ENCODE results near the gene MYOF. TPM values are rescaled to one million over a fixed set of nuclear protein-coding genes. Genes with fewer than 3 reads are reported as not detected.

The MYOF gene
- total and polyA plus RNA-seq, 4 donors, result 23.4 to 194 (median 82.2) TPM

DNA sequence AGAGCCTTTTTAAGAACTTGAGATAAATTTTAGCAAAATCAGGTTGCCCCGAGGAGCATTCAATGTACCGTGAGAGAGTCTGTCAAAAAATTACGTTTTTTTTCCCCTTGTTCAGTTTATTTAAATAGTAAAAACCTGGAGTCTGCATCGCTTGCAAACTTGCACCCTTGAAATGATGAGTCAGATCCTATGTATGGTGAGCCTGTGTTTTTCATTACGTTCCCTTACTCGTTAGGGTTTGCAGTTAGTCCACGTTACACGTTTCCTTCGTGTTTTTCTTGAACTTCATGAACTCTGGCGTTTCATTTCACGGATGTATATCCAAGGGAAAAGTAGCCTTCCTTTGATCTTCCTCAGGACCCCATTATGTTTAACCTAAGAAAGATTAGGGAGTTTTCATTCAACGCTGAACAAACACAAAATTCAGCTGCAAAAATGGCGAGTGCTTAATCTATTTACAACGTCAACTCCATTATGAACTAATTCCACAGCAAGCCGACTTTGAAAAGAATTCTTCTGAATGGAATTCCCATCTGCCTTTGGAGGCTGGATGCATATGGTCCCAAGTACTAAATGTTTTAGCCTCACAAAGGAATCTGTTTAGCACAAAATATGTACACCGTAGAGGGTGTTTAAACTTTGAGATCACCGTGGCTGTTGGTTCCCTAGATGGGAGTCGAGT, 182.4 kb downstream of the MYOF start:
- no peaks in the 10 kb centered on the region for H3K9me3 ChIP-seq (ENCODE audit: control insufficient read depth in 4 of 4, insufficient read depth in 3 of 4, low read length in 3 of 4)
- H3K27ac ChIP-seq (ENCODE audit: low read depth in 1 of 2, low read length in 1 of 2), result no peak overlapping the region
- 66 to 77% methylated on average over 18 of the region's 18 CpGs for WGBS, 2 donors
- no peaks in the 10 kb centered on the region for H3K36me3 ChIP-seq (ENCODE audit: control insufficient read depth in 4 of 4, insufficient read depth in 4 of 4, low read length in 4 of 4)
- DNase-seq, result peak in 2 of 3 donors; percentile 21 to 26
- H3K4me3 ChIP-seq, result no peak overlapping the region
- H3K27me3 ChIP-seq (ENCODE audit: control insufficient read depth in 3 of 3, insufficient read depth in 3 of 3, low read length in 2 of 3), result no peaks in the 10 kb centered on the region
- ATAC-seq (ENCODE audit: insufficient read depth, low FRiP score), result no peak
- H3K9ac ChIP-seq (ENCODE audit: insufficient read depth in 1 of 2, low read length in 2 of 2), result no peak overlapping the region
- H3K4me1 ChIP-seq (ENCODE audit: control insufficient read depth in 5 of 5, insufficient read depth in 5 of 5, low read length in 5 of 5), result no peaks in the 10 kb centered on the region
- TF ChIP-seq, protein P1, sequence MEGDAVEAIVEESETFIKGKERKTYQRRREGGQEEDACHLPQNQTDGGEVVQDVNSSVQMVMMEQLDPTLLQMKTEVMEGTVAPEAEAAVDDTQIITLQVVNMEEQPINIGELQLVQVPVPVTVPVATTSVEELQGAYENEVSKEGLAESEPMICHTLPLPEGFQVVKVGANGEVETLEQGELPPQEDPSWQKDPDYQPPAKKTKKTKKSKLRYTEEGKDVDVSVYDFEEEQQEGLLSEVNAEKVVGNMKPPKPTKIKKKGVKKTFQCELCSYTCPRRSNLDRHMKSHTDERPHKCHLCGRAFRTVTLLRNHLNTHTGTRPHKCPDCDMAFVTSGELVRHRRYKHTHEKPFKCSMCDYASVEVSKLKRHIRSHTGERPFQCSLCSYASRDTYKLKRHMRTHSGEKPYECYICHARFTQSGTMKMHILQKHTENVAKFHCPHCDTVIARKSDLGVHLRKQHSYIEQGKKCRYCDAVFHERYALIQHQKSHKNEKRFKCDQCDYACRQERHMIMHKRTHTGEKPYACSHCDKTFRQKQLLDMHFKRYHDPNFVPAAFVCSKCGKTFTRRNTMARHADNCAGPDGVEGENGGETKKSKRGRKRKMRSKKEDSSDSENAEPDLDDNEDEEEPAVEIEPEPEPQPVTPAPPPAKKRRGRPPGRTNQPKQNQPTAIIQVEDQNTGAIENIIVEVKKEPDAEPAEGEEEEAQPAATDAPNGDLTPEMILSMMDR (IDR thresholded peaks at IDR 0.05; ENCODE audit: control extremely low read depth, extremely low read depth), result no peak

DNA sequence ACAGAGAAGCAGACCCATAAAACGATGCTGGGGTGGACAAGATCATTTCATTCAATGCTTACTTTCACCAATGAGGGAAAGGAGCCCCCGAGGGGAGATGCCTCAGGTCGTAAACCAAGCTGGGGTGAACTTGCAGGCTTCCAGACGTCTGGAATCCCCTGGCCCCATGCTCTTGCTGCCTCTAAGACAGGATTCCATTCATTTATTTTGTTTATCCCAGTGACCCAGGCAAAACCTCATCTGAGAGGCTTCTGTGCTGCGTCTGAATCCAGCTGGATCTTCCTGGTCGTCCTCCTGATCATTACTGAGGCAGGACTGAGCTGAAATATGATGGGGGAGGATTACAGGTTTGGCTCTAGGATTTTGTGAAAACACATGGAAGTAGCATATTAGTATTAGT, 182.9 kb downstream of the MYOF start:
- no peak for DNase-seq
- no peak overlapping the region for H3K4me3 ChIP-seq
- H3K27me3 ChIP-seq (ENCODE audit: control insufficient read depth in 3 of 3, insufficient read depth in 3 of 3, low read length in 2 of 3), result no peaks in the 10 kb centered on the region
- H3K36me3 ChIP-seq (ENCODE audit: control insufficient read depth in 4 of 4, insufficient read depth in 4 of 4, low read length in 4 of 4), result no peaks in the 10 kb centered on the region
- 76 to 83% methylated on average over 6 of the region's 6 CpGs for WGBS, 2 donors
- H3K27ac ChIP-seq (ENCODE audit: low read depth in 1 of 2, low read length in 1 of 2), result no peak overlapping the region
- no peak for ATAC-seq (ENCODE audit: insufficient read depth, low FRiP score)
- TF ChIP-seq, protein P1 (IDR thresholded peaks at IDR 0.05; ENCODE audit: control extremely low read depth, extremely low read depth), result no peak
- no peaks in the 10 kb centered on the region for H3K4me1 ChIP-seq (ENCODE audit: control insufficient read depth in 5 of 5, insufficient read depth in 5 of 5, low read length in 5 of 5)
- no peaks in the 10 kb centered on the region for H3K9me3 ChIP-seq (ENCODE audit: control insufficient read depth in 4 of 4, insufficient read depth in 3 of 4, low read length in 3 of 4)
- no peak overlapping the region for H3K9ac ChIP-seq (ENCODE audit: insufficient read depth in 1 of 2, low read length in 2 of 2)

DNA sequence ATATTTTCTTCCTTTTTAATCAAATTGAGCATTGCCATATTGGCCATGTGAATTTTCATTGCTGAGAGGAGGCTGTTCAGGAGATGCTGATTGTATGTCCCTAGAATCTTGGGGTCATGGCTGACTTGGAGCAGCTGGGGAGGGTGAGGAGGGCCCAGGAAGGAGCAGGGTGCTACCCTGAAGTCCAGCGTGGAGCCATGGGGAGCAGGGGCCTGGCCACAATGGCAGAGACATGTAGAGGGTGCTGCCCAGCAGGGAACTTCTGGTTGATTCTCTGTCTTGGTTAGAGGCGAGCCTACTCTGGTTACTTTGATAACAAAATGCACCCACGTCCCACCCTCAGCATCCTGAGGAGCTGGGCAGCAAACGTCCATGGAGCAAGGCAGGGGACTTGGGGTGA, 186.0 kb downstream of the MYOF start:
- TF ChIP-seq, protein P1 (IDR thresholded peaks at IDR 0.05; ENCODE audit: control extremely low read depth, extremely low read depth), result no peak
- no peak overlapping the region for H3K9ac ChIP-seq (ENCODE audit: insufficient read depth in 1 of 2, low read length in 2 of 2)
- no peak overlapping the region for H3K4me3 ChIP-seq
- WGBS, 2 donors, result 87% methylated on average over 4 of the region's 4 CpGs
- no peaks in the 10 kb centered on the region for H3K36me3 ChIP-seq (ENCODE audit: control insufficient read depth in 4 of 4, insufficient read depth in 4 of 4, low read length in 4 of 4)
- H3K27ac ChIP-seq (ENCODE audit: low read depth in 1 of 2, low read length in 1 of 2), result no peak overlapping the region
- no peaks in the 10 kb centered on the region for H3K9me3 ChIP-seq (ENCODE audit: control insufficient read depth in 4 of 4, insufficient read depth in 3 of 4, low read length in 3 of 4)
- ATAC-seq (ENCODE audit: insufficient read depth, low FRiP score) (no peak), DNase-seq (no peak)
- H3K4me1 ChIP-seq (ENCODE audit: control insufficient read depth in 5 of 5, insufficient read depth in 5 of 5, low read length in 5 of 5), result no peaks in the 10 kb centered on the region
- no peaks in the 10 kb centered on the region for H3K27me3 ChIP-seq (ENCODE audit: control insufficient read depth in 3 of 3, insufficient read depth in 3 of 3, low read length in 2 of 3)

DNA sequence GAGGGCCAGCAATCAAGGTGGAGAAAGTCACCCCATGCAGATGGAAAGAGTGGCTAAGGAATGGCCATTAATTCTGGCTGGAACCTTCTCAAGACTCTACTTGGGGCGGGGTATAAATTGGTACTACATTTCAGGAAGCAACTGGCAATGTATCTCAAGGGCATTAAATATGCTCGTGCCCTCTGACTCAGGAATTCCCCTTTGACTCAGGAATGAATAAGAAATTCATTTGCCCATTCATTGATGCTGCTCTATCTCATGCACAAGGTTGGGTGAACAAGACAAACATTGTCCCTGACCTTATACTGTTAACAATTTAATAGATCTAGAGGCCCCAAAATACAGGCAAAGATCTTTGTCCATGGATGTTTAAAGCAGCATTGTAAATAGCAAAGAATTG, 188.1 kb downstream of the MYOF start:
- 68 to 92% methylated on average over 2 of the region's 2 CpGs for WGBS, 2 donors
- no peak overlapping the region for H3K9ac ChIP-seq (ENCODE audit: insufficient read depth in 1 of 2, low read length in 2 of 2)
- TF ChIP-seq, protein P1 (IDR thresholded peaks at IDR 0.05; ENCODE audit: control extremely low read depth, extremely low read depth), result no peak
- H3K4me3 ChIP-seq, result no peak overlapping the region
- no peaks in the 10 kb centered on the region for H3K4me1 ChIP-seq (ENCODE audit: control insufficient read depth in 5 of 5, insufficient read depth in 5 of 5, low read length in 5 of 5)
- no peaks in the 10 kb centered on the region for H3K9me3 ChIP-seq (ENCODE audit: control insufficient read depth in 4 of 4, insufficient read depth in 3 of 4, low read length in 3 of 4)
- H3K27me3 ChIP-seq (ENCODE audit: control insufficient read depth in 3 of 3, insufficient read depth in 3 of 3, low read length in 2 of 3), result no peaks in the 10 kb centered on the region
- no peak for DNase-seq
- no peak for ATAC-seq (ENCODE audit: insufficient read depth, low FRiP score)
- H3K36me3 ChIP-seq (ENCODE audit: control insufficient read depth in 4 of 4, insufficient read depth in 4 of 4, low read length in 4 of 4), result no peaks in the 10 kb centered on the region
- H3K27ac ChIP-seq (ENCODE audit: low read depth in 1 of 2, low read length in 1 of 2), result no peak overlapping the region
